ENCODE data around the gene HLA-DQB1. TPM values are rescaled to one million over a fixed set of nuclear protein-coding genes. Genes with fewer than 3 reads are reported as not detected.
A peak's percentile ranks its signal among the peaks of the same experiment; 100 is the strongest.
"Not testable (repeated sequence)": the region's sequence is repeated elsewhere in the genome, so short reads cannot be mapped to it uniquely, and the experiment has no call there.

Gene HLA-DQB1
- total RNA-seq, 2 donors from 2014 or later: 2.5 to 2.9 TPM

- ATAC-seq (replicated peaks in 1 of 2); DNase-seq; H3K9me3 Mint-ChIP-seq; H3K4me3 Mint-ChIP-seq; H3K27ac Mint-ChIP-seq; H3K4me1 Mint-ChIP-seq (ENCODE audit: low read depth); H3K36me3 Mint-ChIP-seq (ENCODE audit: insufficient read depth in 2 of 2); H3K27me3 Mint-ChIP-seq (ENCODE audit: low read depth): not testable (repeated sequence)
These were observed 8.6 kb downstream of the HLA-DQB1 start for GRCh38 chr6:32657819-32658218.

- DNase-seq; ATAC-seq (replicated peaks in 1 of 2); H3K4me1 Mint-ChIP-seq (ENCODE audit: low read depth); H3K9me3 Mint-ChIP-seq; H3K27ac Mint-ChIP-seq; H3K36me3 Mint-ChIP-seq (ENCODE audit: insufficient read depth in 2 of 2); H3K4me3 Mint-ChIP-seq; H3K27me3 Mint-ChIP-seq (ENCODE audit: low read depth): not testable (repeated sequence)
These were observed 9.1 kb downstream of the HLA-DQB1 start for GRCh38 chr6:32657329-32657728.

GRCh38 chr6:32655203-32655710 lies 11.2 kb downstream of the HLA-DQB1 start:
- no peak overlapping the region for H3K27ac Mint-ChIP-seq
- no peak for ATAC-seq (replicated peaks in 1 of 2)
- H3K27me3 Mint-ChIP-seq (ENCODE audit: low read depth): no peaks in the 10 kb centered on the region
- H3K4me1 Mint-ChIP-seq (ENCODE audit: low read depth): peaks cover 8% of the 10 kb centered on the region
- no peak for DNase-seq
- peaks cover 0 to 3% of the 10 kb centered on the region in 2 donors for H3K36me3 Mint-ChIP-seq (ENCODE audit: insufficient read depth in 2 of 2)
- H3K9me3 Mint-ChIP-seq: peaks cover 0 to 2% of the 10 kb centered on the region in 2 donors
- H3K4me3 Mint-ChIP-seq: no peak overlapping the region

- ATAC-seq (replicated peaks in 1 of 2): no peak
- no peak overlapping the region for H3K4me3 Mint-ChIP-seq
- DNase-seq: no peak
- H3K27me3 Mint-ChIP-seq (ENCODE audit: low read depth): peaks cover 7% of the 10 kb centered on the region
- no peaks in the 10 kb centered on the region for H3K4me1 Mint-ChIP-seq (ENCODE audit: low read depth)
- no peaks in the 10 kb centered on the region for H3K9me3 Mint-ChIP-seq
- H3K36me3 Mint-ChIP-seq (ENCODE audit: insufficient read depth in 2 of 2): no peaks in the 10 kb centered on the region
- no peak overlapping the region for H3K27ac Mint-ChIP-seq
These were observed 21.3 kb downstream of the HLA-DQB1 start for GRCh38 chr6:32645047-32645703.

- H3K36me3 Mint-ChIP-seq (ENCODE audit: insufficient read depth in 2 of 2): no peaks in the 10 kb centered on the region
- no peak for ATAC-seq (replicated peaks in 1 of 2)
- no peak overlapping the region for H3K27ac Mint-ChIP-seq
- no peaks in the 10 kb centered on the region for H3K4me1 Mint-ChIP-seq (ENCODE audit: low read depth)
- H3K9me3 Mint-ChIP-seq: no peaks in the 10 kb centered on the region
- H3K27me3 Mint-ChIP-seq (ENCODE audit: low read depth): peaks cover 7% of the 10 kb centered on the region
- DNase-seq: no peak
- H3K4me3 Mint-ChIP-seq: no peak overlapping the region
These were observed 22.6 kb downstream of the HLA-DQB1 start for GRCh38 chr6:32643904-32644303.

- Mint-ChIP-seq H3K9me3 (no peaks in the 10 kb centered on the region), H3K27ac (no peak overlapping the region), H3K4me1 (ENCODE audit: low read depth) (no peaks in the 10 kb centered on the region), H3K36me3 (ENCODE audit: insufficient read depth in 2 of 2) (no peaks in the 10 kb centered on the region), H3K4me3 (no peak overlapping the region), H3K27me3 (ENCODE audit: low read depth) (peaks cover 7% of the 10 kb centered on the region)
- DNase-seq (no peak), ATAC-seq (replicated peaks in 1 of 2) (no peak)
These were observed 23.7 kb downstream of the HLA-DQB1 start for GRCh38 chr6:32642720-32643106.

- H3K27me3 Mint-ChIP-seq (ENCODE audit: low read depth); ATAC-seq (replicated peaks in 1 of 2); H3K4me1 Mint-ChIP-seq (ENCODE audit: low read depth); DNase-seq; H3K4me3 Mint-ChIP-seq; H3K9me3 Mint-ChIP-seq; H3K36me3 Mint-ChIP-seq (ENCODE audit: insufficient read depth in 2 of 2); H3K27ac Mint-ChIP-seq: not testable (repeated sequence)
These were observed 24.4 kb downstream of the HLA-DQB1 start for GRCh38 chr6:32641785-32642719.

GRCh38 chr6:32641122-32641521 lies 25.3 kb downstream of the HLA-DQB1 start:
- DNase-seq (no peak), ATAC-seq (replicated peaks in 1 of 2) (no peak)
- Mint-ChIP-seq H3K4me1 (ENCODE audit: low read depth) (peaks cover 5% of the 10 kb centered on the region), H3K36me3 (ENCODE audit: insufficient read depth in 2 of 2) (no peaks in the 10 kb centered on the region), H3K4me3 (no peak overlapping the region), H3K27me3 (ENCODE audit: low read depth) (peaks cover 7% of the 10 kb centered on the region), H3K9me3 (no peaks in the 10 kb centered on the region), H3K27ac (no peak overlapping the region)

- Mint-ChIP-seq H3K36me3 (ENCODE audit: insufficient read depth in 2 of 2) (no peaks in the 10 kb centered on the region), H3K27me3 (ENCODE audit: low read depth) (peaks cover 10% of the 10 kb centered on the region), H3K9me3 (no peaks in the 10 kb centered on the region), H3K4me3 (no peak overlapping the region), H3K4me1 (ENCODE audit: low read depth) (peaks cover 6% of the 10 kb centered on the region), H3K27ac (no peak overlapping the region)
- DNase-seq (no peak), ATAC-seq (replicated peaks in 1 of 2) (no peak)
These were observed 26.7 kb downstream of the HLA-DQB1 start for GRCh38 chr6:32639440-32640394.

- DNase-seq (no peak), ATAC-seq (replicated peaks in 1 of 2) (no peak)
- Mint-ChIP-seq H3K9me3 (no peaks in the 10 kb centered on the region), H3K27me3 (ENCODE audit: low read depth) (peaks cover 7% of the 10 kb centered on the region), H3K4me3 (peak overlapping the region in 1 of 2 donors; percentile 35), H3K36me3 (ENCODE audit: insufficient read depth in 2 of 2) (no peaks in the 10 kb centered on the region), H3K27ac (peak overlapping the region; percentile 78), H3K4me1 (ENCODE audit: low read depth) (peaks cover 15% of the 10 kb centered on the region)
These were observed 27.8 kb downstream of the HLA-DQB1 start for GRCh38 chr6:32638532-32639219.

- ATAC-seq (replicated peaks in 1 of 2): no peak
- DNase-seq: no peak
- H3K27ac Mint-ChIP-seq: no peak overlapping the region
- peaks cover 17% of the 10 kb centered on the region for H3K4me1 Mint-ChIP-seq (ENCODE audit: low read depth)
- H3K9me3 Mint-ChIP-seq: no peaks in the 10 kb centered on the region
- no peaks in the 10 kb centered on the region for H3K36me3 Mint-ChIP-seq (ENCODE audit: insufficient read depth in 2 of 2)
- no peak overlapping the region for H3K4me3 Mint-ChIP-seq
- H3K27me3 Mint-ChIP-seq (ENCODE audit: low read depth): peaks cover 7% of the 10 kb centered on the region
These were observed 28.6 kb downstream of the HLA-DQB1 start for GRCh38 chr6:32637883-32638282.

GRCh38 chr6:32637219-32637880 lies 29.1 kb downstream of the HLA-DQB1 start, which contains the start of gene HLA-DQA1:
TSS of gene HLA-DQA1 (plus strand) at chr6:32637406. CDS start at chr6:32637459, 53 bp downstream.
- Mint-ChIP-seq H3K36me3 (ENCODE audit: insufficient read depth in 2 of 2) (no peaks in the 10 kb centered on the region), H3K4me3 (peak within 1 kb of the TSS; percentile 9 to 33), H3K4me1 (ENCODE audit: low read depth) (peaks cover 17% of the 10 kb centered on the region), H3K27ac (no peak within 1 kb of the TSS), H3K27me3 (ENCODE audit: low read depth) (peaks cover 7% of the 10 kb centered on the region), H3K9me3 (no peaks in the 10 kb centered on the region)
- DNase-seq (no peak), ATAC-seq (replicated peaks in 1 of 2) (peak in 1 of 2 donors; percentile 82)
